Adipocyte (in vitro differentiated cells): Measurements from ENCODE around the gene ABLIM1.

Experiments
- DNase-seq: peaks from one replicate; pipeline ENCODE4 v3.0.0-alpha.2; 2015; ENCODE audit warnings: low read depth
- H3K27me3 ChIP-seq: replicated peaks from 2 replicates; pipeline ENCODE4 v1.7.0; 2013; ENCODE audit warnings: mild to moderate bottlenecking, low read length, moderate library complexity; ENCODE audit not compliant: control insufficient read depth, insufficient read depth
- H3K36me3 ChIP-seq: 2 replicates; pipeline ENCODE4 v1.7.0; 2013; ENCODE audit warnings: low read length, mild to moderate bottlenecking, moderate library complexity; ENCODE audit not compliant: control insufficient read depth, insufficient read depth, severe bottlenecking
- H3K4me1 ChIP-seq: 2 replicates; pipeline ENCODE4 v1.7.0; 2013; ENCODE audit warnings: mild to moderate bottlenecking, low read length, moderate library complexity; ENCODE audit not compliant: control insufficient read depth, insufficient read depth
- H3K4me3 ChIP-seq: 2 replicates; pipeline ENCODE4 v1.7.0; 2013; ENCODE audit warnings: mild to moderate bottlenecking, low read length, moderate library complexity
- H3K9ac ChIP-seq: 2 replicates; pipeline ENCODE4 v1.7.0; 2013; ENCODE audit warnings: mild to moderate bottlenecking, low read length, moderate library complexity
- H3K9me3 ChIP-seq: 2 replicates; pipeline ENCODE4 v1.7.0; 2013; ENCODE audit warnings: mild to moderate bottlenecking, low read length, moderate library complexity; ENCODE audit not compliant: control insufficient read depth

Gene ABLIM1

GRCh38 chr10:114507449-114507848 lies 150.6 kb downstream of the ABLIM1 start:
- H3K4me1 ChIP-seq: peaks cover 19% of the 10 kb centered on the region
- no peaks in the 10 kb centered on the region for H3K27me3 ChIP-seq
- no peak for DNase-seq
- no peak overlapping the region for H3K9ac ChIP-seq
- H3K4me3 ChIP-seq: no peak overlapping the region
- peaks cover 3% of the 10 kb centered on the region for H3K36me3 ChIP-seq
- H3K9me3 ChIP-seq: no peaks in the 10 kb centered on the region

GRCh38 chr10:114506871-114507385 lies 151.1 kb downstream of the ABLIM1 start:
- H3K9ac ChIP-seq: no peak overlapping the region
- H3K4me3 ChIP-seq: no peak overlapping the region
- peaks cover 3% of the 10 kb centered on the region for H3K36me3 ChIP-seq
- no peaks in the 10 kb centered on the region for H3K27me3 ChIP-seq
- H3K9me3 ChIP-seq: no peaks in the 10 kb centered on the region
- DNase-seq: no peak
- H3K4me1 ChIP-seq: peaks cover 19% of the 10 kb centered on the region

- no peaks in the 10 kb centered on the region for H3K27me3 ChIP-seq
- peak; percentile 94 for DNase-seq
- H3K4me3 ChIP-seq: peak overlapping the region; percentile 9
- H3K4me1 ChIP-seq: peaks cover 19% of the 10 kb centered on the region
- no peak overlapping the region for H3K9ac ChIP-seq
- H3K36me3 ChIP-seq: no peaks in the 10 kb centered on the region
- no peaks in the 10 kb centered on the region for H3K9me3 ChIP-seq
Observed at GRCh38 chr10:114504769-114505579, 153.1 kb downstream of the ABLIM1 start.

GRCh38 chr10:114502074-114502473 lies 156.0 kb downstream of the ABLIM1 start:
- Histone ChIP-seq H3K9me3 (no peaks in the 10 kb centered on the region), H3K9ac (no peak overlapping the region), H3K4me1 (peaks cover 19% of the 10 kb centered on the region), H3K4me3 (no peak overlapping the region), H3K36me3 (no peaks in the 10 kb centered on the region), H3K27me3 (no peaks in the 10 kb centered on the region)
- DNase-seq: no peak

GRCh38 chr10:114501650-114502049 lies 156.4 kb downstream of the ABLIM1 start:
- Histone ChIP-seq H3K4me3 (no peak overlapping the region), H3K27me3 (no peaks in the 10 kb centered on the region), H3K9ac (no peak overlapping the region), H3K4me1 (peaks cover 19% of the 10 kb centered on the region), H3K9me3 (no peaks in the 10 kb centered on the region), H3K36me3 (no peaks in the 10 kb centered on the region)
- no peak for DNase-seq

- no peak for DNase-seq
- Histone ChIP-seq H3K4me3 (no peak overlapping the region), H3K9me3 (no peaks in the 10 kb centered on the region)
Observed at GRCh38 chr10:114500643-114501042, 157.4 kb downstream of the ABLIM1 start.

GRCh38 chr10:114499630-114500190 lies 158.4 kb downstream of the ABLIM1 start:
- Histone ChIP-seq H3K36me3 (peaks cover 7% of the 10 kb centered on the region), H3K9ac (no peak overlapping the region), H3K9me3 (no peaks in the 10 kb centered on the region), H3K4me1 (peaks cover 5% of the 10 kb centered on the region), H3K4me3 (no peak overlapping the region), H3K27me3 (no peaks in the 10 kb centered on the region)
- DNase-seq: no peak

More at GRCh38 chr10:114500643-114501042, 157.4 kb downstream of the ABLIM1 start:
- Histone ChIP-seq H3K9ac (no peak overlapping the region), H3K4me1 (peaks cover 14% of the 10 kb centered on the region), H3K27me3 (no peaks in the 10 kb centered on the region), H3K36me3 (no peaks in the 10 kb centered on the region)

GRCh38 chr10:114499116-114499515 lies 159.0 kb downstream of the ABLIM1 start:
- peaks cover 8% of the 10 kb centered on the region for H3K36me3 ChIP-seq
- no peaks in the 10 kb centered on the region for H3K4me1 ChIP-seq
- no peaks in the 10 kb centered on the region for H3K9me3 ChIP-seq
- no peak overlapping the region for H3K4me3 ChIP-seq
- no peak for DNase-seq
- H3K27me3 ChIP-seq: no peaks in the 10 kb centered on the region
- H3K9ac ChIP-seq: no peak overlapping the region

GRCh38 chr10:114498413-114499111 lies 159.5 kb downstream of the ABLIM1 start:
- Histone ChIP-seq H3K9me3 (no peaks in the 10 kb centered on the region), H3K27me3 (no peaks in the 10 kb centered on the region), H3K9ac (no peak overlapping the region), H3K4me3 (no peak overlapping the region), H3K36me3 (peaks cover 8% of the 10 kb centered on the region), H3K4me1 (no peaks in the 10 kb centered on the region)
- DNase-seq: no peak

GRCh38 chr10:114495303-114495702 lies 162.8 kb downstream of the ABLIM1 start:
- H3K9ac ChIP-seq: no peak overlapping the region
- no peaks in the 10 kb centered on the region for H3K27me3 ChIP-seq
- peaks cover 4% of the 10 kb centered on the region for H3K4me1 ChIP-seq
- DNase-seq: no peak
- H3K4me3 ChIP-seq: no peak overlapping the region
- peaks cover 8% of the 10 kb centered on the region for H3K36me3 ChIP-seq
- H3K9me3 ChIP-seq: no peaks in the 10 kb centered on the region

GRCh38 chr10:114492351-114493037 lies 165.6 kb downstream of the ABLIM1 start:
- no peak overlapping the region for H3K9ac ChIP-seq
- no peak overlapping the region for H3K4me3 ChIP-seq
- peaks cover 8% of the 10 kb centered on the region for H3K36me3 ChIP-seq
- no peak for DNase-seq
- H3K4me1 ChIP-seq: peaks cover 4% of the 10 kb centered on the region
- H3K9me3 ChIP-seq: no peaks in the 10 kb centered on the region
- no peaks in the 10 kb centered on the region for H3K27me3 ChIP-seq
